GM15510 (cell line): ENCODE results near the gene PCDHGA10.

Experiments
- POLR2A ChIP-seq: IDR thresholded peaks from 3 replicates; pipeline ENCODE4 v1.6.1; 2011; ENCODE audit warnings: borderline replicate concordance; ENCODE audit not compliant: insufficient read length; ENCODE audit errors: extremely low read depth

Gene PCDHGA10

GRCh38 chr5:141440341-141440740, 27.6 kb downstream of the PCDHGA10 start:
- no peak for TF ChIP-seq POLR2A

GRCh38 chr5:141441571-141442170, 28.9 kb downstream of the PCDHGA10 start:
- no peak for TF ChIP-seq POLR2A

GRCh38 chr5:141465351-141465750, 52.6 kb downstream of the PCDHGA10 start:
- no peak for TF ChIP-seq POLR2A
